ENCODE data around the gene RIPK3.

RIPK3 gene

DNA sequence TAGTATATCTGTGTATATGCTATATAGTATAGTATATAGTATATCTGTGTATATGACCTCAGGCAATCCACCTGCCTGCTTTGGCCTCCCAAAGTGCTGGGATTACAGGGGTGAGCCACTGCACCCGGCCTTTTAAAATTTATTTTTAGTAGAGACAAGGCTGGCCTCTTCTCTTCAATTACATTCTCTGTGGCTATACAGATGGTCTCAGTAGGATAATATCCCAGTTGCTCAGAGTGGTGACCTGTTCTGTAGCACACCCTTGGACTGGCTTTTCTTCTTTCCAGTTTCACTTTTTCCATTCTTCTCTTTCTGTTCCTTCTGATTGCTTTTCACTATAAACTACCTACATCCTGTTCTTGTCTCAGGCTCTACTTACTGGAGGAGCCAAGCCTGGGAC is 25.1 kb upstream of the RIPK3 start:
- TF ChIP-seq, protein P1, sequence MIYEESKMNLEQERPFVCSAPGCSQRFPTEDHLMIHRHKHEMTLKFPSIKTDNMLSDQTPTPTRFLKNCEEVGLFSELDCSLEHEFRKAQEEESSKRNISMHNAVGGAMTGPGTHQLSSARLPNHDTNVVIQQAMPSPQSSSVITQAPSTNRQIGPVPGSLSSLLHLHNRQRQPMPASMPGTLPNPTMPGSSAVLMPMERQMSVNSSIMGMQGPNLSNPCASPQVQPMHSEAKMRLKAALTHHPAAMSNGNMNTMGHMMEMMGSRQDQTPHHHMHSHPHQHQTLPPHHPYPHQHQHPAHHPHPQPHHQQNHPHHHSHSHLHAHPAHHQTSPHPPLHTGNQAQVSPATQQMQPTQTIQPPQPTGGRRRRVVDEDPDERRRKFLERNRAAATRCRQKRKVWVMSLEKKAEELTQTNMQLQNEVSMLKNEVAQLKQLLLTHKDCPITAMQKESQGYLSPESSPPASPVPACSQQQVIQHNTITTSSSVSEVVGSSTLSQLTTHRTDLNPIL (CRISPR knock-in tag; IDR thresholded peaks at IDR 0.05; ENCODE audit: low read depth), result no peak
- no peak for TF ChIP-seq SNAI2 (CRISPR knock-in tag; IDR thresholded peaks at IDR 0.05)
- no peak for TF ChIP-seq GLIS3 (CRISPR knock-in tag; IDR thresholded peaks at IDR 0.05)
- TF ChIP-seq CSRNP3 (CRISPR knock-in tag; IDR thresholded peaks at IDR 0.05), result no peak
- TF ChIP-seq ZNF8 (CRISPR knock-in tag; IDR thresholded peaks at IDR 0.05), result no peak
- TF ChIP-seq POU6F1 (CRISPR knock-in tag; IDR thresholded peaks at IDR 0.05; ENCODE audit: borderline replicate concordance, low read depth), result no peak
- no peak for TF ChIP-seq OSR1 (CRISPR knock-in tag; IDR thresholded peaks at IDR 0.05)
- TF ChIP-seq ZFP3 (CRISPR knock-in tag; IDR thresholded peaks at IDR 0.05), result no peak
- TF ChIP-seq, protein P2, sequence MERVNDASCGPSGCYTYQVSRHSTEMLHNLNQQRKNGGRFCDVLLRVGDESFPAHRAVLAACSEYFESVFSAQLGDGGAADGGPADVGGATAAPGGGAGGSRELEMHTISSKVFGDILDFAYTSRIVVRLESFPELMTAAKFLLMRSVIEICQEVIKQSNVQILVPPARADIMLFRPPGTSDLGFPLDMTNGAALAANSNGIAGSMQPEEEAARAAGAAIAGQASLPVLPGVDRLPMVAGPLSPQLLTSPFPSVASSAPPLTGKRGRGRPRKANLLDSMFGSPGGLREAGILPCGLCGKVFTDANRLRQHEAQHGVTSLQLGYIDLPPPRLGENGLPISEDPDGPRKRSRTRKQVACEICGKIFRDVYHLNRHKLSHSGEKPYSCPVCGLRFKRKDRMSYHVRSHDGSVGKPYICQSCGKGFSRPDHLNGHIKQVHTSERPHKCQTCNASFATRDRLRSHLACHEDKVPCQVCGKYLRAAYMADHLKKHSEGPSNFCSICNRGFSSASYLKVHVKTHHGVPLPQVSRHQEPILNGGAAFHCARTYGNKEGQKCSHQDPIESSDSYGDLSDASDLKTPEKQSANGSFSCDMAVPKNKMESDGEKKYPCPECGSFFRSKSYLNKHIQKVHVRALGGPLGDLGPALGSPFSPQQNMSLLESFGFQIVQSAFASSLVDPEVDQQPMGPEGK (CRISPR knock-in tag; IDR thresholded peaks at IDR 0.05; ENCODE audit: borderline replicate concordance), result no peak
- no peak for TF ChIP-seq ZC3H10 (CRISPR knock-in tag; IDR thresholded peaks at IDR 0.05)

GRCh38 chr14:24363401-24363800 is 23.6 kb upstream of the RIPK3 start:
- TF ChIP-seq RARB (CRISPR knock-in tag; IDR thresholded peaks at IDR 0.05) (no peak), ZNF70 (CRISPR knock-in tag; IDR thresholded peaks at IDR 0.05) (no peak), ARNTL (CRISPR knock-in tag; IDR thresholded peaks at IDR 0.05; ENCODE audit: borderline replicate concordance, low read depth) (no peak)
- ATAC-seq, result no peak

More for the DNA sequence above, 25.1 kb upstream of the RIPK3 start:
- no peak for ATAC-seq

DNA sequence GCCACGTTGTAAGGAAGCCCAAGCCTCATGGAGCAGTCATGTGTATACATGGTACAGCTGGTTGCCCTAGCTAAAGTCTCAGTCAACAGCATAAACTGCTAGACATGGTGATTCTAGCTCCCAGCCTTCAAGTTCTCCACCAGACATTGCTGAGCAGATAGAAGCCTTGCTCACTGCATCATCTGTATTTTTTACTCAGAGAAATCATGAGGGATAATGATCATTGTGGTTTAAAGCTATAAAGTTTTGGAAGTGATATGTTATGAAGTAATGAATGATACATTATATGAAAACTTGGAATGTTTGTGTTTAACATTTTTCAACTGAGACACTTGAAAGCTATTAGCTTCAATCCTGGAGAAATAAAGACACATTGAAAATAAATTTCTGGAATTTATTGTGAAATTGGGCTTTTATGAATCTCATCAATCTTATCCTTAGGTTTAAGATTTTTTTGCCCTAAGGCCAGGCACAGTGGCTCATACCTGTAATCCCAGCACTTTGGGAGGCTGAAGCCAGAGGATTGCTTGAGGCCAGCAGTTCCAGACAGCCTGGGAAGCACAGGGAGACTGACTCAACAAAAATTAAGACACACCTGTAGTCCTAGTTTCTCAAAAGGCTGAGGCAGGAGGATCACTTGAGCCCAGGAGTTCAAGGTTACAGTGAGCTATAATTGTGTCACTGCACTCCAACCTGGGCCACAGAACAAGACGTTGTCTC is 22.6 kb upstream of the RIPK3 start:
- no peak for ATAC-seq
- TF ChIP-seq SNAI2 (CRISPR knock-in tag; IDR thresholded peaks at IDR 0.05) (no peak), ARNTL (CRISPR knock-in tag; IDR thresholded peaks at IDR 0.05; ENCODE audit: borderline replicate concordance, low read depth) (no peak), GLIS3 (CRISPR knock-in tag; IDR thresholded peaks at IDR 0.05) (no peak), ZFP3 (CRISPR knock-in tag; IDR thresholded peaks at IDR 0.05) (no peak), TOX (CRISPR knock-in tag; IDR thresholded peaks at IDR 0.05; ENCODE audit: borderline replicate concordance) (no peak), RARB (CRISPR knock-in tag; IDR thresholded peaks at IDR 0.05) (no peak), POU6F1 (CRISPR knock-in tag; IDR thresholded peaks at IDR 0.05; ENCODE audit: borderline replicate concordance, low read depth) (no peak), TSHZ2 (CRISPR knock-in tag; IDR thresholded peaks at IDR 0.05) (no peak), ZNF565 (CRISPR knock-in tag; conservative IDR thresholded peaks at IDR 0.05; ENCODE audit: low read depth) (no peak), ZC3H10 (CRISPR knock-in tag; IDR thresholded peaks at IDR 0.05) (no peak), ZNF8 (CRISPR knock-in tag; IDR thresholded peaks at IDR 0.05) (no peak), BACH2 (CRISPR knock-in tag; IDR thresholded peaks at IDR 0.05; ENCODE audit: borderline replicate concordance) (no peak), PPARA (CRISPR knock-in tag; IDR thresholded peaks at IDR 0.05; ENCODE audit: borderline replicate concordance) (no peak), ZNF70 (CRISPR knock-in tag; IDR thresholded peaks at IDR 0.05) (no peak), ISL1 (CRISPR knock-in tag; IDR thresholded peaks at IDR 0.05) (no peak)
- TF ChIP-seq, protein P2 (CRISPR knock-in tag; IDR thresholded peaks at IDR 0.05; ENCODE audit: borderline replicate concordance), result no peak
- TF ChIP-seq, protein P1 (CRISPR knock-in tag; IDR thresholded peaks at IDR 0.05; ENCODE audit: low read depth), result no peak
